GM12873 (cell line): ENCODE measurements around the gene ZNF804B.

Experiments
- CTCF ChIP-seq: IDR thresholded peaks from 2 replicates; pipeline ENCODE4 v1.5.1; 2012; ENCODE audit warnings: low read depth, mild to moderate bottlenecking, moderate library complexity, low read length, control low read depth; ENCODE audit not compliant: insufficient read depth; ENCODE audit errors: missing control alignments

The ZNF804B gene

GRCh38 chr7:89104748-89105685 is 345.5 kb downstream of the ZNF804B start:
- TF ChIP-seq CTCF = no peak

- no peak for TF ChIP-seq CTCF
Observed at GRCh38 chr7:89123871-89124270, 364.4 kb downstream of the ZNF804B start.

GRCh38 chr7:89129600-89130375 is 370.3 kb downstream of the ZNF804B start:
- TF ChIP-seq CTCF = no peak

- TF ChIP-seq CTCF = no peak
Observed at GRCh38 chr7:89133357-89133756, 373.9 kb downstream of the ZNF804B start.

GRCh38 chr7:89133819-89134218 is 374.3 kb downstream of the ZNF804B start:
- TF ChIP-seq CTCF = no peak

GRCh38 chr7:89145801-89146200 is 386.3 kb downstream of the ZNF804B start:
- TF ChIP-seq CTCF = no peak

GRCh38 chr7:89160107-89160506 is 400.6 kb downstream of the ZNF804B start:
- TF ChIP-seq CTCF = no peak
